H1 (cell line): ENCODE data around the gene RANBP3L. TPM values are rescaled to one million over a fixed set of nuclear protein-coding genes. Genes with fewer than 3 reads are reported as not detected.

ENCODE experiments used
- CTCF ChIA-PET: fragments of 300-600 bp; sonication (Branson Sonifier 250); formaldehyde crosslinking; loops from one replicate; lab custom pipeline; 2021; ENCODE audit not compliant: partially characterized antibody; lab: Charles Lee
- POLR2A ChIA-PET: fragments of 300-600 bp; sonication (Branson Sonifier 250); formaldehyde crosslinking; loops from one replicate; lab custom pipeline; 2021; ENCODE audit warnings: inconsistent platforms; ENCODE audit not compliant: partially characterized antibody; lab: Charles Lee
- DNase-seq, 2 experiments: peaks; one replicate each; pipeline versions ENCODE4 v3.0.0 to v3.0.0-alpha.2; 2010 to 2022; ENCODE audit warnings: low spot score in 2 of 2, low read depth in 1 of 2, mixed read lengths in 1 of 2
- FAIRE-seq: peaks from 2 replicates; lab custom pipeline; 2011; peaks lifted over from hg19 to GRCh38; lab: Jason Lieb, UNC
- H2AFZ ChIP-seq: 2 replicates; pipeline ENCODE4 v1.8.1; 2012; ENCODE audit warnings: low read length, inconsistent platforms
- H2AK5ac ChIP-seq: 2 replicates; pipeline ENCODE4 v1.6.1; 2013; ENCODE audit warnings: low read depth, low read length
- H2BK120ac ChIP-seq: replicated peaks from 2 replicates; pipeline ENCODE3; 2013; ENCODE audit warnings: low read depth, low read length, inconsistent platforms
- H2BK12ac ChIP-seq: 2 replicates; pipeline ENCODE4 v1.6.1; 2013; ENCODE audit warnings: low read depth, low read length
- H2BK15ac ChIP-seq: 2 replicates; pipeline ENCODE4 v1.6.1; 2013; ENCODE audit warnings: low read length
- H2BK20ac ChIP-seq: 2 replicates; pipeline ENCODE4 v1.6.1; 2013; ENCODE audit warnings: low read length
- H2BK5ac ChIP-seq: 2 replicates; pipeline ENCODE4 v1.6.1; 2013; ENCODE audit warnings: low read depth, low read length
- H3K14ac ChIP-seq: 2 replicates; pipeline ENCODE4 v1.6.1; 2013; ENCODE audit warnings: inconsistent platforms; ENCODE audit not compliant: insufficient read length
- H3K18ac ChIP-seq: 2 replicates; pipeline ENCODE4 v1.6.1; 2013; ENCODE audit warnings: low read length; ENCODE audit errors: extremely low read depth
- H3K23ac ChIP-seq: 2 replicates; pipeline ENCODE4 v1.6.1; 2013; ENCODE audit warnings: inconsistent platforms; ENCODE audit not compliant: insufficient read length
- H3K23me2 ChIP-seq: 2 replicates; pipeline ENCODE4 v1.6.1; 2013; ENCODE audit warnings: low read depth, low read length
- H3K27ac ChIP-seq: 2 replicates; pipeline ENCODE4 v1.6.1; 2011; ENCODE audit warnings: low read depth, low read length, inconsistent platforms
- H3K27me3 ChIP-seq, 4 experiments: replicated peaks in 1 of 4; 1 replicate in 1 of 4; 2 replicates in 3 of 4; pipeline versions ENCODE4 v1.6.1 to v1.8.1; 2011 to 2013; ENCODE audit warnings: low read length in 3 of 4, mild to moderate bottlenecking in 3 of 4, inconsistent platforms in 2 of 4, mixed read lengths in 2 of 4, moderate library complexity in 1 of 4; ENCODE audit not compliant: control insufficient read depth in 3 of 4, insufficient read depth in 3 of 4; ENCODE audit errors: extremely low read depth in 1 of 4
- H3K36me3 ChIP-seq, 4 experiments: 2 replicates each; pipeline versions ENCODE4 v1.6.1 to v1.8.1; 2011 to 2013; ENCODE audit warnings: mild to moderate bottlenecking in 4 of 4, low read length in 3 of 4, moderate library complexity in 2 of 4, control low read depth in 1 of 4, inconsistent platforms in 1 of 4; ENCODE audit not compliant: insufficient read depth in 4 of 4, control insufficient read depth in 2 of 4
- H3K4ac ChIP-seq: replicated peaks from 2 replicates; pipeline ENCODE3; 2013; ENCODE audit warnings: low read length, low read depth, mixed read lengths, inconsistent platforms; ENCODE audit not compliant: insufficient read length
- H3K4me1 ChIP-seq, 4 experiments: replicated peaks in 1 of 4; 1 replicate in 1 of 4; 2 replicates in 3 of 4; pipeline versions ENCODE4 v1.6.1 to v1.8.1; 2011 to 2013; ENCODE audit warnings: low read length in 3 of 4, inconsistent platforms in 2 of 4, mixed read lengths in 1 of 4; ENCODE audit not compliant: insufficient read depth in 4 of 4, control insufficient read depth in 3 of 4
- H3K4me2 ChIP-seq, 2 experiments: 2 replicates each; pipeline versions ENCODE4 v1.6.1 to v1.8.1; 2011 to 2013; ENCODE audit warnings: low read depth in 2 of 2, low read length in 2 of 2, control low read depth in 1 of 2, inconsistent platforms in 1 of 2, mild to moderate bottlenecking in 1 of 2; ENCODE audit not compliant: insufficient read depth in 1 of 2
- H3K4me3 ChIP-seq, 4 experiments: fragments of 200-600, 300-600 bp in 1 of 4; sonication (generic), shearing (Covaris generic), sonication (Bioruptor Twin) in 1 of 4; 2 replicates each; pipeline versions ENCODE4 v1.5.1 to v1.8.1; 2011 to 2016; ENCODE audit warnings: low read length in 4 of 4, low read depth in 3 of 4, control low read depth in 2 of 4, inconsistent platforms in 2 of 4, mild to moderate bottlenecking in 2 of 4, mixed read lengths in 1 of 4, moderate library complexity in 1 of 4; ENCODE audit not compliant: insufficient read depth in 2 of 4; ENCODE audit errors: extremely low read depth in 1 of 4
- H3K56ac ChIP-seq: replicated peaks from 2 replicates; pipeline ENCODE3; 2013; ENCODE audit warnings: low read depth, mild to moderate bottlenecking, mixed read lengths, low read length, inconsistent platforms; ENCODE audit not compliant: insufficient read length
- H3K79me1 ChIP-seq: 2 replicates; pipeline ENCODE4 v1.6.1; 2013; ENCODE audit warnings: low read depth, low read length, control low read depth
- H3K79me2 ChIP-seq, 2 experiments: 2 replicates each; pipeline versions ENCODE4 v1.6.1 to v1.8.1; 2012 to 2013; ENCODE audit warnings: low read length in 2 of 2, mild to moderate bottlenecking in 2 of 2, inconsistent platforms in 1 of 2; ENCODE audit not compliant: insufficient read depth in 2 of 2, control insufficient read depth in 1 of 2
- H3K9ac ChIP-seq, 4 experiments: replicated peaks in 1 of 4; 1 replicate in 1 of 4; 2 replicates in 3 of 4; pipeline versions ENCODE4 v1.6.1 to v1.8.1; 2011 to 2013; ENCODE audit warnings: low read depth in 3 of 4, low read length in 3 of 4, control low read depth in 2 of 4, mild to moderate bottlenecking in 2 of 4, moderate library complexity in 2 of 4, inconsistent platforms in 1 of 4; ENCODE audit errors: extremely low read depth in 1 of 4
- H3K9me3 ChIP-seq, 2 experiments: 2 replicates each; pipeline versions ENCODE4 v1.6.1 to v1.8.1; 2012 to 2013; ENCODE audit warnings: mild to moderate bottlenecking in 2 of 2, moderate library complexity in 2 of 2, control low read depth in 1 of 2, inconsistent platforms in 1 of 2, low read depth in 1 of 2, low read length in 1 of 2, mixed read lengths in 1 of 2; ENCODE audit not compliant: insufficient read depth in 2 of 2
- H4K20me1 ChIP-seq, 2 experiments: replicated peaks in 1 of 2; 2 replicates each; pipeline versions ENCODE3 to v1.8.1; 2011 to 2013; ENCODE audit warnings: inconsistent platforms in 2 of 2, low read length in 2 of 2, mild to moderate bottlenecking in 1 of 2; ENCODE audit not compliant: insufficient read depth in 2 of 2, control insufficient read depth in 1 of 2
- H4K5ac ChIP-seq: 2 replicates; pipeline ENCODE4 v1.6.1; 2013; ENCODE audit warnings: low read length, low read depth, mixed read lengths, inconsistent platforms; ENCODE audit not compliant: insufficient read length
- H4K8ac ChIP-seq: 2 replicates; pipeline ENCODE4 v1.8.0; 2013; ENCODE audit warnings: mild to moderate bottlenecking, moderate library complexity, low read length, inconsistent platforms; ENCODE audit not compliant: insufficient read depth; ENCODE audit errors: extremely low read depth
- H4K91ac ChIP-seq: replicated peaks from 2 replicates; pipeline ENCODE3; 2013; ENCODE audit warnings: low read length, mixed read lengths, inconsistent platforms; ENCODE audit not compliant: insufficient read length
- E2F6 ChIP-seq: IDR thresholded peaks from 2 replicates; pipeline ENCODE4 v1.6.1; 2012; ENCODE audit warnings: inconsistent platforms
- JUND ChIP-seq: IDR thresholded peaks from 2 replicates; pipeline ENCODE4 v1.6.1; 2011; ENCODE audit warnings: mild to moderate bottlenecking, improper control_type of control experiment, low read length
- MAFK ChIP-seq: IDR thresholded peaks from 2 replicates; pipeline ENCODE4 v1.6.1; 2012; ENCODE audit warnings: low read depth, mild to moderate bottlenecking, improper control_type of control experiment, low read length
- NANOG ChIP-seq: IDR thresholded peaks from 2 replicates; pipeline ENCODE4 v1.6.1; 2011; ENCODE audit warnings: low read length, low read depth, mild to moderate bottlenecking, inconsistent platforms; ENCODE audit not compliant: insufficient read depth, poor library complexity, severe bottlenecking
- WGBS, 2 experiments: shearing (Covaris generic) in 1 of 2; methylation state at CpG; one replicate each; pipeline versions ENCODE4 v1.1.6 to v1.1.7; 2013 to 2015; ENCODE audit warnings: low lambda C conversion rate in 2 of 2, mixed read lengths in 2 of 2, inconsistent platforms in 1 of 2, low coverage in 1 of 2, missing lambda C conversion rate in 1 of 2; ENCODE audit not compliant: insufficient replicate concordance in 2 of 2, insufficient coverage in 1 of 2, insufficient read length in 1 of 2; ENCODE audit errors: extremely low coverage in 1 of 2, missing lambda C conversion rate in 1 of 2; 5-methylcytosine and 5-hydroxymethylcytosine counted together
- polyA plus RNA-seq, 7 experiments: library from polyadenylated mRNA; depleted of rRNA in 3 of 7; stranded (reverse) in 5 of 7; unstranded in 2 of 7; fragments of >200 nt in 5 of 7; fragments of 200-250 nt in 2 of 7; gene quantifications; 1 replicate in 5 of 7; 2 replicates in 1 of 7; 4 replicates in 1 of 7; pipeline versions ENCODE4 v1.2.1 to v1.2.3, GENCODE V29; 2011 to 2013; ENCODE audit warnings: missing spikeins in 2 of 7, mixed read lengths in 2 of 7
- total RNA-seq: library from RNA; stranded (reverse); fragmentation: NEBNext Ultra II Directional; extraction: Animal tissue kit (Norgen Biotek cat#: 25700); gene quantifications from 2 replicates; pipeline ENCODE4 v1.2.1, GENCODE V29; 2021

The RANBP3L gene
- total and polyA plus RNA-seq, 2 of the 8 experiments (the other 6 are each of a cell fraction or from before 2014, with no cell fraction given), result not detected

- Histone ChIP-seq H4K20me1 (no peaks in the 10 kb centered on the region), H4K8ac (no peak overlapping the region), H4K5ac (no peak overlapping the region), H3K18ac (no peak overlapping the region), H3K27me3 (no peaks in the 10 kb centered on the region), H2AFZ (no peak overlapping the region), H3K14ac (no peak overlapping the region), H3K79me1 (no peaks in the 10 kb centered on the region), H3K27ac (no peak overlapping the region), H3K9me3 (no peaks in the 10 kb centered on the region), H4K91ac (no peak overlapping the region), H2BK12ac (no peak overlapping the region), H2BK5ac (no peak overlapping the region), H3K56ac (no peak overlapping the region), H3K4me1 (no peaks in the 10 kb centered on the region), H3K23me2 (no peaks in the 10 kb centered on the region), H2BK20ac (no peak overlapping the region), H2BK15ac (no peak overlapping the region), H2BK120ac (no peak overlapping the region), H3K4ac (no peak overlapping the region), H3K36me3 (no peaks in the 10 kb centered on the region; a peak in 1 of 8 replicates), H3K4me2 (no peak overlapping the region), H3K4me3 (no peak overlapping the region), H3K23ac (no peak overlapping the region), H3K79me2 (no peaks in the 10 kb centered on the region), H2AK5ac (no peak overlapping the region), H3K9ac (peak overlapping the region in 1 of 4 experiments; percentile 34; a peak in 1 of 7 replicates)
- WGBS, 2 experiments, result 93% methylated on average over 2 of the region's 2 CpGs; no CpG with 5 or more reads in 1 of the 2 experiments
- CTCF ChIA-PET, result no interaction called here
- POLR2A ChIA-PET, result no interaction called here
- TF ChIP-seq NANOG (no peak), MAFK (no peak), E2F6 (no peak), JUND (no peak)
- DNase-seq (no peak), FAIRE-seq (no peak)
These were observed 92.9 kb downstream of the RANBP3L start for GRCh38 chr5:36208786-36209185.
